Endothelial cell of umbilical vein (primary cell): ENCODE results near the gene TMEM98. TPM values are rescaled to one million over a fixed set of nuclear protein-coding genes. Genes with fewer than 3 reads are reported as not detected.

Source experiments
- BruUV-seq: library from RNA; stranded (reverse); fragments of 400-500 nt; replicated peaks from 2 replicates; lab custom pipeline; 2021; lab: Mats Ljungman, UMichigan
- CTCF ChIA-PET: fragments of 300-600, 350-600 bp; sonication (Branson Sonifier 250); formaldehyde crosslinking; loops from one replicate; lab custom pipeline; 2021; ENCODE audit warnings: antibody characterized with exemption, inconsistent platforms; lab: Charles Lee
- POLR2A ChIA-PET: fragments of 300-600, 350-600 bp; sonication (Branson Sonifier 250); formaldehyde crosslinking; loops from one replicate; lab custom pipeline; 2021; ENCODE audit warnings: antibody characterized with exemption, inconsistent platforms; lab: Charles Lee
- DNase-seq: peaks from one replicate; pipeline ENCODE4 v3.0.0-alpha.2; 2011; ENCODE audit warnings: low read depth, low spot score
- FAIRE-seq: peaks from 2 replicates; lab custom pipeline; 2011; peaks lifted over from hg19 to GRCh38; lab: Jason Lieb, UNC
- H2AFZ ChIP-seq: 2 replicates; pipeline ENCODE4 v1.6.0; 2012; ENCODE audit warnings: low read depth, low read length, control low read depth, inconsistent platforms
- H3K27ac ChIP-seq: 2 replicates; pipeline ENCODE4 v1.5.1; 2011; ENCODE audit warnings: low read depth, mild to moderate bottlenecking, control low read depth, low read length, moderate library complexity; ENCODE audit not compliant: insufficient read depth
- H3K27me3 ChIP-seq, 2 experiments: 2 replicates each; pipeline versions ENCODE4 v1.6.0 to v1.6.1; 2011; ENCODE audit warnings: low read length in 2 of 2, mixed read lengths in 1 of 2; ENCODE audit not compliant: control insufficient read depth in 2 of 2, insufficient read depth in 2 of 2
- H3K36me3 ChIP-seq, 2 experiments: 2 replicates in 1 of 2; 3 replicates in 1 of 2; pipeline ENCODE4 v1.5.1; 2011; ENCODE audit warnings: low read length in 2 of 2, mild to moderate bottlenecking in 1 of 2, moderate library complexity in 1 of 2; ENCODE audit not compliant: control insufficient read depth in 2 of 2, insufficient read depth in 2 of 2; ENCODE audit errors: extremely low read depth in 1 of 2
- H3K4me1 ChIP-seq: 3 replicates; pipeline ENCODE4 v1.5.1; 2011; ENCODE audit warnings: mild to moderate bottlenecking, low read length; ENCODE audit not compliant: control insufficient read depth, insufficient read depth; ENCODE audit errors: extremely low read depth
- H3K4me2 ChIP-seq: 2 replicates; pipeline ENCODE4 v1.6.1; 2011; ENCODE audit warnings: low read length, control low read depth, mixed read lengths; ENCODE audit not compliant: insufficient read depth
- H3K4me3 ChIP-seq, 3 experiments: fragments of 200-600 bp in 1 of 3; sonication (generic), shearing (Covaris generic) in 1 of 3; replicated peaks in 1 of 3; 2 replicates each; pipeline ENCODE4 v1.5.1; 2011 to 2016; ENCODE audit warnings: control low read depth in 3 of 3, low read length in 3 of 3, mild to moderate bottlenecking in 2 of 3, inconsistent platforms in 1 of 3, low read depth in 1 of 3, moderate library complexity in 1 of 3; ENCODE audit not compliant: insufficient read depth in 1 of 3
- H3K79me2 ChIP-seq: 2 replicates; pipeline ENCODE4 v1.6.0; 2012; ENCODE audit warnings: low read length, inconsistent platforms; ENCODE audit not compliant: control insufficient read depth, insufficient read depth
- H3K9ac ChIP-seq: replicated peaks from 2 replicates; pipeline ENCODE3; 2011; ENCODE audit warnings: low read length, control low read depth; ENCODE audit not compliant: insufficient read depth; ENCODE audit errors: extremely low read depth
- H3K9me1 ChIP-seq: replicated peaks from 3 replicates; pipeline ENCODE4 v1.6.0; 2011; ENCODE audit warnings: mild to moderate bottlenecking, low read length; ENCODE audit not compliant: control insufficient read depth, insufficient read depth; ENCODE audit errors: extremely low read depth
- H3K9me3 ChIP-seq: replicated peaks from 2 replicates; pipeline ENCODE4 v1.5.1; 2012; ENCODE audit warnings: low read length, inconsistent platforms; ENCODE audit not compliant: control insufficient read depth, insufficient read depth
- H4K20me1 ChIP-seq: replicated peaks from 2 replicates; pipeline ENCODE3; 2011; ENCODE audit warnings: mild to moderate bottlenecking, low read length; ENCODE audit not compliant: control insufficient read depth, insufficient read depth; ENCODE audit errors: extremely low read depth
- EZH2 ChIP-seq: IDR thresholded peaks from 2 replicates; pipeline ENCODE4 v1.6.1; 2012; ENCODE audit warnings: borderline replicate concordance, low read depth, mild to moderate bottlenecking, moderate library complexity, low read length, inconsistent platforms; ENCODE audit not compliant: severe bottlenecking
- FOS ChIP-seq: IDR thresholded peaks from 2 replicates; pipeline ENCODE4 v1.6.1; 2011; ENCODE audit warnings: mild to moderate bottlenecking, low read length, moderate library complexity, borderline replicate concordance; ENCODE audit not compliant: insufficient read depth
- GATA2 ChIP-seq: IDR thresholded peaks from 2 replicates; pipeline ENCODE4 v1.7.0; 2011; ENCODE audit warnings: low read depth, mild to moderate bottlenecking, moderate library complexity, mixed read lengths, low read length; ENCODE audit not compliant: insufficient read length, insufficient read depth
- JUN ChIP-seq: IDR thresholded peaks from 2 replicates; pipeline ENCODE4 v1.6.1; 2011; ENCODE audit warnings: borderline replicate concordance, low read depth; ENCODE audit not compliant: insufficient read length, insufficient read depth
- MYC ChIP-seq: IDR thresholded peaks from one replicate; pipeline ENCODE4 v1.6.1; 2011; ENCODE audit warnings: mild to moderate bottlenecking, low read depth, low read length
- POLR2A ChIP-seq: IDR thresholded peaks from 2 replicates; pipeline ENCODE4 v1.6.1; 2012; ENCODE audit warnings: low read depth, mild to moderate bottlenecking, control low read depth, low read length
- dilution Hi-C: fragments of 300-500 bp; cut with MboI; formaldehyde crosslinking; loops from one replicate; pipeline ENCODE4 v1.15.0; 2019; ENCODE audit warnings: low sequenced_read_pairs; ENCODE audit not compliant: extremely low pct_ligation_motif_present
- intact Hi-C: fragments of 100-400 bp; cut with micrococcal nuclease; formaldehyde crosslinking; loops from one replicate; pipeline ENCODE4 v1.10.0; 2022
- polyA plus RNA-seq, 4 experiments: library from polyadenylated mRNA; depleted of rRNA in 3 of 4; stranded (reverse) in 3 of 4; unstranded in 1 of 4; fragments of >200 nt; gene quantifications; 2 replicates each; pipeline versions ENCODE4 v1.2.1 to v1.2.3, GENCODE V29; 2011 to 2012; ENCODE audit warnings: missing spikeins in 1 of 4
- total RNA-seq: library from RNA; stranded (reverse); gene quantifications from 2 replicates; pipeline ENCODE4 v1.2.3, GENCODE V29; 2021
- TF ChIP-seq, protein P1 (sequence below): IDR thresholded peaks from 2 replicates; pipeline ENCODE4 v1.6.1; 2011; ENCODE audit not compliant: insufficient read depth, insufficient read length
- TF ChIP-seq, protein P2 (sequence below), 2 donors: IDR thresholded peaks; 1 replicate in 1 of 2; 2 replicates in 1 of 2; pipeline ENCODE4 v1.5.1; 2011; ENCODE audit warnings: low read length in 2 of 2, mild to moderate bottlenecking in 2 of 2, moderate library complexity in 2 of 2, control low read depth in 1 of 2, inconsistent platforms in 1 of 2, low read depth in 1 of 2; ENCODE audit not compliant: insufficient read depth in 1 of 2; ENCODE audit errors: extremely low read depth in 1 of 2

TMEM98 gene
- total and polyA plus RNA-seq, 2 donors (not counting 3 experiments of a cell fraction or from before 2014, with no cell fraction given): 83.6 to 456 TPM

- TF ChIP-seq, protein P1, sequence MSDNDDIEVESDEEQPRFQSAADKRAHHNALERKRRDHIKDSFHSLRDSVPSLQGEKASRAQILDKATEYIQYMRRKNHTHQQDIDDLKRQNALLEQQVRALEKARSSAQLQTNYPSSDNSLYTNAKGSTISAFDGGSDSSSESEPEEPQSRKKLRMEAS: no peak
- TF ChIP-seq EZH2: no peak
- no peak for TF ChIP-seq GATA2
- no peak for TF ChIP-seq FOS
- no peak for TF ChIP-seq JUN
- TF ChIP-seq, protein P2, sequence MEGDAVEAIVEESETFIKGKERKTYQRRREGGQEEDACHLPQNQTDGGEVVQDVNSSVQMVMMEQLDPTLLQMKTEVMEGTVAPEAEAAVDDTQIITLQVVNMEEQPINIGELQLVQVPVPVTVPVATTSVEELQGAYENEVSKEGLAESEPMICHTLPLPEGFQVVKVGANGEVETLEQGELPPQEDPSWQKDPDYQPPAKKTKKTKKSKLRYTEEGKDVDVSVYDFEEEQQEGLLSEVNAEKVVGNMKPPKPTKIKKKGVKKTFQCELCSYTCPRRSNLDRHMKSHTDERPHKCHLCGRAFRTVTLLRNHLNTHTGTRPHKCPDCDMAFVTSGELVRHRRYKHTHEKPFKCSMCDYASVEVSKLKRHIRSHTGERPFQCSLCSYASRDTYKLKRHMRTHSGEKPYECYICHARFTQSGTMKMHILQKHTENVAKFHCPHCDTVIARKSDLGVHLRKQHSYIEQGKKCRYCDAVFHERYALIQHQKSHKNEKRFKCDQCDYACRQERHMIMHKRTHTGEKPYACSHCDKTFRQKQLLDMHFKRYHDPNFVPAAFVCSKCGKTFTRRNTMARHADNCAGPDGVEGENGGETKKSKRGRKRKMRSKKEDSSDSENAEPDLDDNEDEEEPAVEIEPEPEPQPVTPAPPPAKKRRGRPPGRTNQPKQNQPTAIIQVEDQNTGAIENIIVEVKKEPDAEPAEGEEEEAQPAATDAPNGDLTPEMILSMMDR (IDR thresholded peaks at IDR 0.05; ENCODE audit: extremely low read depth in 1 of 2, insufficient read depth in 1 of 2, low read depth in 1 of 2, low read length in 2 of 2): no peak
- no peak for TF ChIP-seq POLR2A
- no peak for TF ChIP-seq MYC
- H3K36me3 ChIP-seq: no peaks in the 10 kb centered on the region
- dilution Hi-C loops (no loop called here), intact Hi-C loops (no loop called here)
- no peaks in the 10 kb centered on the region for H3K4me1 ChIP-seq
- CTCF ChIA-PET: interaction anchor here (1.0 to 1.3 kb wide), 3 partner anchors 10 to 116 kb away, joined by 3 to 5 read pairs (median 4); no protein-coding TSS in a partner anchor
- no peak overlapping the region for H2AFZ ChIP-seq
- no peak overlapping the region for H3K4me3 ChIP-seq
- FAIRE-seq (no peak), DNase-seq (no peak)
- no peak overlapping the region for H3K9ac ChIP-seq
- POLR2A ChIA-PET: no interaction called here
- no peaks in the 10 kb centered on the region for H3K9me3 ChIP-seq
- H3K9me1 ChIP-seq: no peaks in the 10 kb centered on the region
- peaks cover 2 to 3% of the 10 kb centered on the region in 2 experiments for H3K27me3 ChIP-seq
- no peaks in the 10 kb centered on the region for H4K20me1 ChIP-seq
- no peaks in the 10 kb centered on the region for H3K79me2 ChIP-seq
- H3K27ac ChIP-seq: no peak overlapping the region
- BruUV-seq: no TSS peak
- H3K4me2 ChIP-seq: no peak overlapping the region
Observed at GRCh38 chr17:32899236-32900013, 28.5 kb upstream of the TMEM98 start.
